ENCODE measurements around the gene NKRF. TPM values are rescaled to one million over a fixed set of nuclear protein-coding genes. Genes with fewer than 3 reads are reported as not detected.
A peak's percentile ranks its signal among the peaks of the same experiment; 100 is the strongest.

NKRF gene
- total RNA-seq, 1 experiment from 2014 or later = 18.0 TPM

DNA sequence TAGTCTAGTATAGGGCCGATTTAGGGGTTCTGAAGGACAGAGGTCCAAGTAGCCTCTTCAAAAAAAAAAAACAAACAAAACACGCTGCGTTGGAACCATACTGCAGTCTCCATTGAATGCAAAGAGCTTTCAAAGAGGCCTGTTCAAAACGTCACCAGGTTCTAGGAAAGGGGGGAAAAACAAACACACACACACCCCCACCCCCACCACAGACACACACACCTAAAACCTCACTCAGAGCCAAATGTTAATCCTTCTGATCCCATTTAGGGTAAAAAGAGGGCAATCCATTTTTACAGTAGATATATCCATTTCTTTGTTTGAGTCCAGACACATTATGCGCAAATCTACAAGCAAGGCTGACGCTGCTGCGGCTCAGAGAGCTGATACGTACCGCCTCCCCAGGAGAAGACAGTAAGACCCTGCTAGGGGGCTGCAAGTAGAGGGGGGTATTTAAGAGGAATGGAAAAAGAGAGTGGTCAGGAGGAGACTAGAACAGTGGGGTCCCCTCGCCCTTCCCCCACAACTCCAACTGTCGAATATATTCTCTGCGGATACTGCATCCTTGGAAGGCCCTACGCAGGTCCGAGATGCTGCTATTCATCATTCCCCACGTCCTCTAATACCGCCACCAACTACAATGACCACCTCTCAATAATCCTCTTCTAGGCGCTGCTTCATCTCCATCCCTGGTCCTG lies 1.3 kb downstream of the NKRF start:
- H2AFZ ChIP-seq (ENCODE audit: low read length) = no peak overlapping the region
- no peak for DNase-seq

GRCh38 chrX:119602701-119603255 lies 3.4 kb downstream of the NKRF start:
- Histone ChIP-seq H3K36me3 (ENCODE audit: insufficient read depth, low read length) (no peaks in the 10 kb centered on the region; the same call in 1 of the 2 replicates), H3K9me2 (replicated peaks; ENCODE audit: insufficient read depth, low read length) (no peaks in the 10 kb centered on the region), H3K4me3 (ENCODE audit: low read length) (no peak overlapping the region), H3K4me1 (ENCODE audit: low read length) (peaks cover 24% of the 10 kb centered on the region), H3K27ac (ENCODE audit: low read length) (no peak overlapping the region), H4K20me1 (ENCODE audit: insufficient read depth, low read depth, low read length) (0 out of 2 replicates have a peak, but pooled peaks cover 4% of the 10 kb centered on the region), H3K9me3 (ENCODE audit: low read length) (no peaks in the 10 kb centered on the region), H3K27me3 (ENCODE audit: low read length) (no peaks in the 10 kb centered on the region), H3K4me2 (ENCODE audit: low read depth, low read length, poor library complexity, severe bottlenecking) (no peak overlapping the region), H3K9ac (ENCODE audit: low read length) (no peak overlapping the region), H3K79me2 (ENCODE audit: low read length) (peaks cover 75% of the 10 kb centered on the region), H2AFZ (ENCODE audit: low read length) (no peak overlapping the region)
- DNase-seq = no peak

More for the DNA sequence above, 1.3 kb downstream of the NKRF start:
- H3K4me2 ChIP-seq (ENCODE audit: low read depth, low read length, poor library complexity, severe bottlenecking) = peak overlapping the region; percentile 68
- H3K79me2 ChIP-seq (ENCODE audit: low read length) = peaks cover 59% of the 10 kb centered on the region
- no peaks in the 10 kb centered on the region for H3K9me2 ChIP-seq (replicated peaks; ENCODE audit: insufficient read depth, low read length)
- no peaks in the 10 kb centered on the region for H3K9me3 ChIP-seq (ENCODE audit: low read length)
- H3K27ac ChIP-seq (ENCODE audit: low read length) = peak overlapping the region; percentile 80
- no peaks in the 10 kb centered on the region; the same call in 1 of the 2 replicates for H3K36me3 ChIP-seq (ENCODE audit: insufficient read depth, low read length)
- peaks cover 24% of the 10 kb centered on the region for H3K4me1 ChIP-seq (ENCODE audit: low read length)
- no peaks in the 10 kb centered on the region for H3K27me3 ChIP-seq (ENCODE audit: low read length)
- 0 out of 2 replicates have a peak, but pooled peaks cover 4% of the 10 kb centered on the region for H4K20me1 ChIP-seq (ENCODE audit: insufficient read depth, low read depth, low read length)
- H3K4me3 ChIP-seq (ENCODE audit: low read length) = peak overlapping the region; percentile 81
- H3K9ac ChIP-seq (ENCODE audit: low read length) = peak overlapping the region; percentile 94

GRCh38 chrX:119589810-119590209 lies 16.4 kb downstream of the NKRF start:
- Histone ChIP-seq H3K9me2 (replicated peaks; ENCODE audit: insufficient read depth, low read length) (no peaks in the 10 kb centered on the region), H4K20me1 (ENCODE audit: insufficient read depth, low read depth, low read length) (no peaks in the 10 kb centered on the region), H3K9ac (ENCODE audit: low read length) (no peak overlapping the region), H3K27ac (ENCODE audit: low read length) (no peak overlapping the region), H3K27me3 (ENCODE audit: low read length) (no peaks in the 10 kb centered on the region), H3K4me3 (ENCODE audit: low read length) (no peak overlapping the region), H3K36me3 (ENCODE audit: insufficient read depth, low read length) (peaks cover 8% of the 10 kb centered on the region; the same call in 1 of the 2 replicates), H3K4me2 (ENCODE audit: low read depth, low read length, poor library complexity, severe bottlenecking) (no peak overlapping the region), H3K79me2 (ENCODE audit: low read length) (0 out of 2 replicates have a peak, but pooled peaks cover 4% of the 10 kb centered on the region), H3K4me1 (ENCODE audit: low read length) (peaks cover 20% of the 10 kb centered on the region), H2AFZ (ENCODE audit: low read length) (no peak overlapping the region), H3K9me3 (ENCODE audit: low read length) (no peaks in the 10 kb centered on the region)
- DNase-seq = no peak

DNA sequence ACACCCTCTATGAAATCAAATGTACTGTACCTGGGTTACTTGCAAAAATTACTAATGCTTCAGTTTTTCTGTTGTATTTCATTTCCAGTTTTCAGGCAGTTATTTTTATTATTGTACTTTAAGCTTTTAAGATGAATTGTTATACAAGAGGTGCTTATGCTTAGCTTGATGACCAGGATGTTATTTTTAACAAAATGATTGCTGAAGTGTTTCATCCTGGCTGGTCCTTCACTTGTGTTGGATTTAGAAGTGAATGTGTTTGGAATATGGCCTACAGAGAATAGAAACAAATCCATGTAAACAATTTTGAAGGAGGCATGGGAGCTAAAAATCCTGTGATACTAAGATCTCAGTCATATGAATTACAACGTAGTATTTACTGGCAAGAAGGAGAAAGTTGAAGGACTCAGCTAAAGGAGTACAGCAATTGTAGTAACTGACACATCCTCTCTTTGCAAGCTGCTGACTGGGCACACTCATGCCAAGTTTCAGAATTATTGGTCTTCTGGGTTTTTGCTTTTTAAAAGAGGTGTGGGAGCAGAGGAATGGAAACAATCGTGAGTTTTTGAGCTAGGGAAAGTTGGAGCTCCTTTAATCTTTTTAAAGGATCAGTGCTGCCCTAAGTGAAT lies 22.7 kb downstream of the NKRF start:
- peaks cover 7% of the 10 kb centered on the region; the same call in 1 of the 2 replicates for H3K79me2 ChIP-seq (ENCODE audit: low read length)
- H3K4me2 ChIP-seq (ENCODE audit: low read depth, low read length, poor library complexity, severe bottlenecking) = no peak overlapping the region
- peak overlapping the region; percentile 16; the same call in 1 of the 2 replicates for H3K27ac ChIP-seq (ENCODE audit: low read length)
- DNase-seq = no peak
- no peak overlapping the region for H2AFZ ChIP-seq (ENCODE audit: low read length)
- peaks cover 11% of the 10 kb centered on the region; the same call in 1 of the 2 replicates for H3K36me3 ChIP-seq (ENCODE audit: insufficient read depth, low read length)
- H3K9me2 ChIP-seq (replicated peaks; ENCODE audit: insufficient read depth, low read length) = no peaks in the 10 kb centered on the region
- no peak overlapping the region for H3K9ac ChIP-seq (ENCODE audit: low read length)
- H3K27me3 ChIP-seq (ENCODE audit: low read length) = no peaks in the 10 kb centered on the region
- no peak overlapping the region for H3K4me3 ChIP-seq (ENCODE audit: low read length)
- H3K4me1 ChIP-seq (ENCODE audit: low read length) = peaks cover 43% of the 10 kb centered on the region
- H4K20me1 ChIP-seq (ENCODE audit: insufficient read depth, low read depth, low read length) = no peaks in the 10 kb centered on the region
- H3K9me3 ChIP-seq (ENCODE audit: low read length) = no peaks in the 10 kb centered on the region

DNA sequence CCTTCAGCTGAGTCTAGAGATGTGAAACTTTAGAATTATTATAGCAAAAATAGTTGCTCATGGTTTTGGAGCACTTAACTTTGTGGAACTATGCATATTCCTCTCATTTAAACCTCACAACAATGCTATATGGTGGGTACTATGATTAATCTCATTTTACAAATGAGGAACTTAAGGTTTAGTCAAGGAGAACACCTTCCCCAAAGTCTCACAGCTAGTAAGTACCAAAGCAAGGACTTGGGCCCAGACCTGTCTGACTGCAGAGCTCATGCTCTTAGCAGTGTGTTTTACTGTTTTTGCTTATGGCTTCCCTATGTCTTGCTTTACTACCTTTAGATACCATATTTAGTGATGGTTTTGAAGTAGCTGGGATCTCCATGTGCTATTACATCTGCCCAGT lies 26.8 kb downstream of the NKRF start:
- H3K4me2 ChIP-seq (ENCODE audit: low read depth, low read length, poor library complexity, severe bottlenecking) = peak overlapping the region; percentile 46
- H3K9ac ChIP-seq (ENCODE audit: low read length) = peak overlapping the region; percentile 28
- peak overlapping the region; percentile 88 for H3K27ac ChIP-seq (ENCODE audit: low read length)
- H3K4me1 ChIP-seq (ENCODE audit: low read length) = peaks cover 52% of the 10 kb centered on the region
- H2AFZ ChIP-seq (ENCODE audit: low read length) = no peak overlapping the region
- peaks cover 15% of the 10 kb centered on the region; the same call in 1 of the 2 replicates for H3K36me3 ChIP-seq (ENCODE audit: insufficient read depth, low read length)
- DNase-seq = peak; percentile 74
- no peak overlapping the region for H3K4me3 ChIP-seq (ENCODE audit: low read length)
- H4K20me1 ChIP-seq (ENCODE audit: insufficient read depth, low read depth, low read length) = no peaks in the 10 kb centered on the region
- H3K9me3 ChIP-seq (ENCODE audit: low read length) = no peaks in the 10 kb centered on the region
- no peaks in the 10 kb centered on the region for H3K9me2 ChIP-seq (replicated peaks; ENCODE audit: insufficient read depth, low read length)
- H3K27me3 ChIP-seq (ENCODE audit: low read length) = no peaks in the 10 kb centered on the region
- H3K79me2 ChIP-seq (ENCODE audit: low read length) = peaks cover 28% of the 10 kb centered on the region

- Histone ChIP-seq H3K4me3 (ENCODE audit: low read length) (peak within 1 kb of the TSS; percentile 76), H3K4me2 (ENCODE audit: low read depth, low read length, poor library complexity, severe bottlenecking) (peak within 1 kb of the TSS; percentile 91), H2AFZ (ENCODE audit: low read length) (peak within 1 kb of the TSS; percentile 67; the same call in 1 of the 2 replicates), H3K9ac (ENCODE audit: low read length) (peak within 1 kb of the TSS; percentile 79), H3K9me2 (replicated peaks; ENCODE audit: insufficient read depth, low read length) (no peaks in the 10 kb centered on the region), H3K27me3 (ENCODE audit: low read length) (no peaks in the 10 kb centered on the region), H3K4me1 (ENCODE audit: low read length) (peaks cover 50% of the 10 kb centered on the region), H4K20me1 (ENCODE audit: insufficient read depth, low read depth, low read length) (no peaks in the 10 kb centered on the region), H3K36me3 (ENCODE audit: insufficient read depth, low read length) (peaks cover 4% of the 10 kb centered on the region; the same call in 1 of the 2 replicates), H3K9me3 (ENCODE audit: low read length) (no peaks in the 10 kb centered on the region), H3K27ac (ENCODE audit: low read length) (peak within 1 kb of the TSS; percentile 72), H3K79me2 (ENCODE audit: low read length) (peaks cover 22% of the 10 kb centered on the region)
- peak; percentile 96 for DNase-seq
These were observed 31.6 kb downstream of the NKRF start, which contains the start of gene UBE2A for GRCh38 chrX:119574394-119575266. UBE2A (plus strand) TSS chrX:119574563; CDS start chrX:119574712, 149 bp downstream.

DNA sequence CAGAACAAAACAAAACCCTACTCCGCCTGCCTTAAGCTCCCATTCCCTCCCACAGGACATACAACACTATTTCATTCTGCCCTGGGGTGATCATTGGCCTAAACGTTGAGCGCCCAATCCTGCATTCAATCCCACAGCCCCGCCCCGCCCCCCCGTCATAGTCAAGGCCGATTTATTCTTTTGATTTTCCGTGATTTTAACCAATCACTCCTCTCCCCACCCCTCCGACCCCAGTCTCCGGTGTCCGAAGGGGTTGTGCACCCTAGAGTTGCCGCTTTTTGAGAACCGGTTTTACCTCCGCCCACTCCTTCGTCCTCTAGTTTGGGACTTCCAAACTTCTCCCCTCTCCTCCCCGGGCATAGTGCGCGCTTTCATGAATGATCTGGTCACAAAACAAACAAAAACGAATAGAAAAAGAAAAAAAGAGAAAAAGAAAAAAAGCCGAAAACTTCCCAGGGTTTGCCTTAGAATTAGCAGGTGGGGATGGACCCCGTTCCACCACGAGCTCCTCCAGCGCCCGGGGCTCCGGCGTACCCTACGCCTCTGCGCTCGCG lies 32.3 kb downstream of the NKRF start:
- peaks cover 21% of the 10 kb centered on the region for H3K79me2 ChIP-seq (ENCODE audit: low read length)
- H3K27ac ChIP-seq (ENCODE audit: low read length) = peak overlapping the region; percentile 72
- peak; percentile 72 for DNase-seq
- peak overlapping the region; percentile 91 for H3K4me2 ChIP-seq (ENCODE audit: low read depth, low read length, poor library complexity, severe bottlenecking)
- H3K4me1 ChIP-seq (ENCODE audit: low read length) = peaks cover 42% of the 10 kb centered on the region
- H3K36me3 ChIP-seq (ENCODE audit: insufficient read depth, low read length) = peaks cover 4% of the 10 kb centered on the region; the same call in 1 of the 2 replicates
- H3K4me3 ChIP-seq (ENCODE audit: low read length) = peak overlapping the region; percentile 76
- H3K9me3 ChIP-seq (ENCODE audit: low read length) = no peaks in the 10 kb centered on the region
- no peaks in the 10 kb centered on the region for H3K27me3 ChIP-seq (ENCODE audit: low read length)
- H3K9ac ChIP-seq (ENCODE audit: low read length) = peak overlapping the region; percentile 71
- no peaks in the 10 kb centered on the region for H3K9me2 ChIP-seq (replicated peaks; ENCODE audit: insufficient read depth, low read length)
- no peaks in the 10 kb centered on the region for H4K20me1 ChIP-seq (ENCODE audit: insufficient read depth, low read depth, low read length)
- peak overlapping the region; percentile 67; the same call in 1 of the 2 replicates for H2AFZ ChIP-seq (ENCODE audit: low read length)
